Cerebellar cortex (tissue), 1 donor: ENCODE measurements around the gene ZNF692.
"Not testable (repeated sequence)": the region's sequence is repeated elsewhere in the genome, so short reads cannot be mapped to it uniquely, and the experiment has no call there.

ENCODE experiments used
- DNase-seq: peaks from one replicate; pipeline ENCODE4 v3.0.0-alpha.2; 2015; ENCODE audit warnings: low spot score

ZNF692 gene

DNA sequence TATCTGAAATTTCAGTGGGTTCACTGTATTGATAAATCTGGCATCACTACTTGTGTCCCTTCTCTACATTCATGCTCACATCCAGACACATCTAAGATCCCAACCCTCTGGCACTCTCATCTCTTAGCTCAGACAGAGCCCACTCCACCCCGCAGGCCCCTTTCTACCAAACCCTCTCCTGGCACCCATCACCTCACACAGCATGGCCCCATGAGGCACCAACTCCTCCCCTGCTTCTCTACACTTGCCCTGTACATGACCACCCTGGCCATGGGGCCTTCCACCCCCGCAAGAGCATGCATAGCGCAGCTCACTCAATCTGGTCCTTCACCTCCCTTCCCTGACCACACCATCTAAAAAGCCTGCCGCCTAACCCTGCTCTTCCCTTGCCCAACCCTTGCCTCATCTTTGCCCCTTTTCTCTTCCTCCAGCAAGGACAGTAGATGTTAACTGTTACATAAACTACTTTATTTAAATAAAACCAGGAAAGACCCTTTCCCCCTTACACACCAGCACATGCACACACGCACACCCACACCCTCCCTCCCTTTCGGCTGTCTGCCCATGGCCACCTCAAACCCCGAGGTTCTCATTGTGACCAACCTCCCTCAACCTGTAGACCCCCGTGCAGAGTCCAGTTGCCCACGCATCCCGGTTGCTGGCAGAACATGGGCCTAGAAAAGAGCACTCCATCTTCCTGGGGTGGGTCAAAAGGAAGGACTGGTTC lies 48.7 kb downstream of the ZNF692 start:
- DNase-seq = no peak

DNA sequence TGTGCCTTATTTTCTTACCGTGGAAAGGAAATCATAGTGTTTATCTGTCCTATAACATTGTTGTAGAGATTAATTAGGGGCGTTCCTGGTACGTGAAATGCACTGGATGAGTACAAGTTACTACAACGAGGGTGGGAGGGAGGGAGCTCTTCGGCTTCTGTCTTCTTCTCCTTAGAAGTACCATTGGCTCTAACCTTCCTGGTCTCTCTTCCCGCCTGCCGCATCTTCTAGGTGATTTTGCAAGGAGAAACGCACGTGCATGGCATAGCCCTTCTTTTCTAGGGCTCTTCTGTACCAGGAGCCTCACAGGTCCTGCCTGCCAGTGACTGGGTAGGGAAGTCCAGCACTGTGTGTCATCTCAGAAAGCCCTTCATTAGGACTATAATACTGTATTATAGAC lies 50.0 kb downstream of the ZNF692 start:
- no peak for DNase-seq

DNA sequence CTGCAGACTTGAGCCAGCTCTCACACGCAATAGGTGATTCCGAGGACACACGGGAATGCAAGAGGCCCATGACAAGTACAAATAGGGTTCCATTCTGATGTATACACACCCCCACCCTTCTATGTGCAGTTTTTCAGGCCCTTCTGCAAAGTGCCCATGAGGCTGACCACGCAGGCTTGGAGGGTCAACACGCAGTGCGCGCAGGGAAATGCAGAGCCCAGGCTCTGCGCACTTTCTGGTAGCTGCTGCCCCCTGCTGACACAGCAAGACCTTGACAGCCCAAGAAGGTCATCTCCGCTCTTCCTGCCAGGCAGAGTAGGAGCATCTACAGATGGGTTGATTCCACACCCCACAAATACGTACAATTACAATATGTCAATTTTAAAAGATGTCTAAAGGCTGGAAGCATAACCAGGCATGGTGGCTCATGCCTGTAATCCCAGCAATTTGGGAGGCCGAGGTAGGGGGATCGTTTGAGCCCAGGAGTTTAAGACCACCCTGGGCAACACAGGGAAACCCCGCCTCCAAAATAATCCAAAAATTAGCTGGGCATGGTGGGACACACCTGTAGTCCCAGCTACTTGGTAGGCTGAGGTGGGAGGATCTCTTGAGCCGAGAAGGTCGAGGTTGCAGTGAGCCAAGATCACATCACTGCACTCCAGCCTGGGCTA lies 51.7 kb downstream of the ZNF692 start:
- DNase-seq = peak; percentile 49

DNA sequence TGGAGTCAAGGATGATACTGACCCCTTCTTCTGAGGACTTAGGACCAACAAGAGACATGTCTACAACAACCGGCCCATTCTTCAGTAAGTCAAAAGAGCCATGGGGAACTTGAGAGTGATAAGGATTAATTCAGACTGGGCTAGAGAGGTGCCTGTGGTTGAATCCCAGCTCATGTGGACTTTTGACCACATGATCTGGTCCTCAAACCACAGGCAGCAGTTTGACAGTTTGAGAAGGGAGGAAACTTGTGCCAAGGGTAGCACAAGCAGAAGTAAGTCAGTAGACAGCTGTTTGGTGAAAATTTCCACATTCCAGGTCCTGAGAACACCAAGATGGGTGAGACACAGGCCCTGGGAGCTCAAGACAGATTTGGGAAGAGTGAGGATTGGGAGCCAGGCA lies 53.0 kb downstream of the ZNF692 start:
- DNase-seq = no peak

DNA sequence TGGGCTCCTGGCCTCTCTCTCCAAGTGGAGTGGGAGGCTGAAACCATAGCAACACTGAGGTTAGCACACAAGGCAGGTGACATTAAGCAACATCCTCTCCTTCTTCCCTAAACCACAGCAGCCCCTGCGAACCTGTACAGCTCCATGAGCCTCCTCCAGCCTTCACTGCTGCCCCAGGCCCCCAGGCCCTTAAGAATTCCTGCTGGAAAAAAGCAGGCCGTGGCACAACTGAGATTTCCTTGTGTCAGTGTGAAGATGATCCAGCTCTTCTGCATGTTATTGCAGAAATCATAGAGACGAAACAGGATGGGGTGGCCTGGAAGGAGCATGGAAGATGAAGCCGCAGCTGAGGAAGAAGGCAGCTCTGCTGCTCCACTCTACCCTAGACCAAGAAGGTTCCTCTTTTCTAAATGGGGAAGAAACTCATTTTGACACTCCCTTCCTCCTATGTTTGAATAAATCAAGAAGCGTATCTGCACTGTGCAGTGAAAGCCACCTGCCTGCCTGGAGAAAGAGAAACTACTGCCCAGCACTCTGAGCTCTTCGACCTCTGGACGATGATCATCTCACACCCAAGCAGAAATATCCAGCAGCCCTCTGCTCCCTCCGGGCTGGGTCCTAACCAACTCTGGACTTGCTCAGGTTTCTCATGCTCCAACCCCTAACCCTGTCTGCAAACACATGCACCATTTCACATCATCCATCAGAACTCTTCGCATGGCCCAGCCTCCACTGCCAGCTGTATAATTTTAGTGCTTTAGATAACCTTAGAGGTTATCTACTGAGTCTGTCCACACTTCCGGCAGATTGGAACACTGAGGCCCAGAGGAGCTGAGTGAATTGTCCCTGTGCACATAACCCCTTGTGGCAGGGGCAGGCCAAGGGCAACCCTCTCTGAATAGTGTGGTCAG lies 53.9 kb downstream of the ZNF692 start:
- no peak for DNase-seq

DNA sequence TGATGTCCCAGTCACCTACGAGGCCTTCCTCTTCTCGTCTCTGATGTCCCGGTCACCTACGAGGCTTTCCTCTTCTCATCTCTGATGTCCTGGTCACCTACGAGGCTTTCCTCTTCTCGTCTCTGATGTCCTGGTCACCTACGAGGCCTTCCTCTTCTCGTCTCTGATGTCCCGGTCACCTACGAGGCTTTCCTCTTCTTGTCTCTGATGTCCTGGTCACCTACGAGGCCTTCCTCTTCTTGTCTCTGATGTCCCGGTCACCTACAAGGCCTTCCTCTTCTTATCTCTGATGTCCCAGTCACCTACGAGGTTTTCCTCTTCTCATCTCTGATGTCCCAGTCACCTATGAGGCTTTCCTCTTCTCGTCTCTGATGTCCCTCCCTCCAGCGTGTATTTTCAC lies 55.4 kb downstream of the ZNF692 start:
- not testable (repeated sequence) for DNase-seq

DNA sequence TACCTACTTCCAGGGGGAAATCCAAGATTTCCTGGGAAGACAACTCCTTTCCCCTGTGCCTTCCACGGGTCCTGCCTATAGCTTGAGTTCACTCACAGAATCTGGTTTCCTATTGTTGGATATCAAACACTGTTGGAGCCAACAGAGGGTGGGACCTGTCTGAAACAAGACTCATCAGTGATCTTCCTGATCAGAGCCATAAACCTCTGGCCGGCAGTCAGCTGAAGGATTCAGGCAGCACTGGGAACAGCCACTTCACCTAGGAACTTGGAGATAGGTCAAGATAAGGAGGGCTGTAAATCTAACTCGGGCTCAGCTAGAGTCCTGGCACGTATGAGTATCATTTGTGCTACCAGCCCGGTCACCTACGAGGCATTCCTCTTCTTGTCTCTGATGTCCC lies 56.4 kb downstream of the ZNF692 start:
- no peak for DNase-seq

DNA sequence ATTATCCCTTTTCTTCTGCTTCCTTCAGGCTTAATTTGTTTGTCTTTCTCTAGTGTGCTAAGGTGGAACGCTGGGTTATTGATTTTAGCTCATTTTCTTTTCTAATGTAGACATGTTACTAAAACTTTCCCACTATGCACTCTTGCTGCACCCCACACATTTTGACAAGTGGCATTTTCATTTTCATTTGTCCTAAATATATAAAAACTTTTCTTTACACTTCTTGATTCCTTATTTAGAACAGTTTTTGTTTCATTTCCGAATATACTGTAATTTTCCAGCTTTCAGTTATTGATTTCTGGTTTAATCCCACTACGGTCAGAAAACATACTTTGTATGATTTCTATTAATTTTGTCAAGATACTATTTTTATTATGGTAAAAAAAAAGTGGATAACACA lies 58.4 kb downstream of the ZNF692 start:
- no peak for DNase-seq
